ENCODE data around the gene EEF1B2.
"Not testable (repeated sequence)": the region's sequence is repeated elsewhere in the genome, so short reads cannot be mapped to it uniquely, and the experiment has no call there.

EEF1B2 gene

DNA sequence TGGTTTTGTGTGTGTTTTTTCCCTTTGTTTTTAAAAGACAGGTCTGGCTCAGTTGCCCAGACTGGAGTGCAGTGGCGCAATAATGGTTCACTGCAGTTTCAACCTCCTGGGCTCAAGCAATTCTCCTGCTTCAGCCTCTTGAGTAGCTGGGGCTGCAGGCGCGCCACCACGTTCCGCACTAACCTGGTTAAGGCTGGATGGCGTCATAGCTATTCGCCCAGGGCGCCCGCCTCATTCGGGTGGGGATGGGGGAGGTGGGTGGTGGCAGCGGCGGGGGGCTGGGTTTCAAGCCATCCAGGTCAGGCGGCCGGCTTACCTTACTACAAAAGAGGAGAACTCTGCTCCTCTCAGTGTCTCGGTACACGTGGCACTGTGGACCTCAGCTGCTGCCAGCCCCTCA, 42.8 kb downstream of the EEF1B2 start:
- TF ChIP-seq, protein P1, sequence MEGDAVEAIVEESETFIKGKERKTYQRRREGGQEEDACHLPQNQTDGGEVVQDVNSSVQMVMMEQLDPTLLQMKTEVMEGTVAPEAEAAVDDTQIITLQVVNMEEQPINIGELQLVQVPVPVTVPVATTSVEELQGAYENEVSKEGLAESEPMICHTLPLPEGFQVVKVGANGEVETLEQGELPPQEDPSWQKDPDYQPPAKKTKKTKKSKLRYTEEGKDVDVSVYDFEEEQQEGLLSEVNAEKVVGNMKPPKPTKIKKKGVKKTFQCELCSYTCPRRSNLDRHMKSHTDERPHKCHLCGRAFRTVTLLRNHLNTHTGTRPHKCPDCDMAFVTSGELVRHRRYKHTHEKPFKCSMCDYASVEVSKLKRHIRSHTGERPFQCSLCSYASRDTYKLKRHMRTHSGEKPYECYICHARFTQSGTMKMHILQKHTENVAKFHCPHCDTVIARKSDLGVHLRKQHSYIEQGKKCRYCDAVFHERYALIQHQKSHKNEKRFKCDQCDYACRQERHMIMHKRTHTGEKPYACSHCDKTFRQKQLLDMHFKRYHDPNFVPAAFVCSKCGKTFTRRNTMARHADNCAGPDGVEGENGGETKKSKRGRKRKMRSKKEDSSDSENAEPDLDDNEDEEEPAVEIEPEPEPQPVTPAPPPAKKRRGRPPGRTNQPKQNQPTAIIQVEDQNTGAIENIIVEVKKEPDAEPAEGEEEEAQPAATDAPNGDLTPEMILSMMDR (IDR thresholded peaks at IDR 0.05; ENCODE audit: control insufficient read depth, extremely low read depth, insufficient read depth), result no peak
- no peak for DNase-seq (ENCODE audit: low read depth)
- H3K4me3 ChIP-seq (ENCODE audit: low read depth, low read length), result no peak overlapping the region

DNA sequence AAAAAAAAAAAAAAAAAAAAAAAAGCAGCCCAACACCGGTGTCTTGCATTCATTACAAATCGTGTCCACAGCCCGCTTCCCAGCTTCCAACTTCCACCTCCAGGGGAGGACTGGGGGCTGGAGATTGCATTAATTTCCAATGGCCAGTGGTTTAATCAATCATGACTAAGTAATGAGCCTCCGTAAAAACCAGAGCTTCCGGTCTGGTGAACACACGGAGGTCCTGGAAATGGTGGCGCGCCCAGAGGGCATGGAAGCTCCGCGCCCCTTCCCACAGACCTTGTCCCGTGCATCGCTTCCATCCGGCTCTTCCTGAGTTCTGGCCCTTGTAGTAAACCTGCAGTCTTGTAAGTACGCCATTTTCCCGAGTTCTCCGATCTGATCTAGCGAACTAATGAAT, 43.6 kb downstream of the EEF1B2 start:
- TF ChIP-seq, protein P1 (IDR thresholded peaks at IDR 0.05; ENCODE audit: control insufficient read depth, extremely low read depth, insufficient read depth), result no peak
- no peak for DNase-seq (ENCODE audit: low read depth)
- no peak overlapping the region for H3K4me3 ChIP-seq (ENCODE audit: low read depth, low read length)

DNA sequence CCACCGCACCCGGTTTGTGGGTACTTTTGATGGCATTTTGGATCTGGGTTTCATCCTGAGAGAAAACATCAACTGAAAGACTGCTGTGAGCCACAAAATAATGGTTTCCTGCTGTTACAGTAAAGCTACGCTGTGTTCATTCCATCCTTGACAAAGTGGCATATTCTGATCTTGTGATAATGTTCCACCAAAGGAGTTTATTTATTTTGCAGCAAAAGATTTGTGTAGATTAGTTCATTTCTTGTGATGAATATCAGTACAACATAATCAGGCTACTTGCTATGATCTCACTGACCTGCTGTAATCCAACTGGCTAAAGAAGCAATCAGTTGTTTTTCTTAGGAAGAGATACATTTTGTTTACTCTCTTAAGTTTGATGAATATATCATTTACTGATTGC, 45.0 kb downstream of the EEF1B2 start:
- DNase-seq (ENCODE audit: low read depth), result no peak
- H3K4me3 ChIP-seq (ENCODE audit: low read depth, low read length), result no peak overlapping the region
- TF ChIP-seq, protein P1 (IDR thresholded peaks at IDR 0.05; ENCODE audit: control insufficient read depth, extremely low read depth, insufficient read depth), result no peak

DNA sequence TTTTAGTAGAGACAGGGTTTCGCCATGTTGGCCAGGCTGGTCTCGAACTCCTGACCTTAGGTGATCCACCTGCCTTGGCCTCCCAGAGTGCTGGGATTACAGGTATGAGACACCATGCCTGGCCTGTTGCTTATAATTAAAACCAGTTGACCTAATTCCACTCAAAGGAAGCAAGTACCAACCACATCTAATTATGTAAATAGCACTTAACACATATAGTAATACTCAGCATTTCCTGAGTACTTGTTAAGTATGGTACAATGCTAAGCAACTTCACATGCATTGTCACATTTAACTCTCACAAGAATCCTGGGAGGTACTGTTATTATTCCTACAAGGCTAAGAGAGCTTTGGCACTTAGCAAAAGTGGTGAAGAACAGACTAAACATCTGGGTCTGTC, 47.6 kb downstream of the EEF1B2 start:
- not testable (repeated sequence) for H3K4me3 ChIP-seq (ENCODE audit: low read depth, low read length); DNase-seq (ENCODE audit: low read depth)

DNA sequence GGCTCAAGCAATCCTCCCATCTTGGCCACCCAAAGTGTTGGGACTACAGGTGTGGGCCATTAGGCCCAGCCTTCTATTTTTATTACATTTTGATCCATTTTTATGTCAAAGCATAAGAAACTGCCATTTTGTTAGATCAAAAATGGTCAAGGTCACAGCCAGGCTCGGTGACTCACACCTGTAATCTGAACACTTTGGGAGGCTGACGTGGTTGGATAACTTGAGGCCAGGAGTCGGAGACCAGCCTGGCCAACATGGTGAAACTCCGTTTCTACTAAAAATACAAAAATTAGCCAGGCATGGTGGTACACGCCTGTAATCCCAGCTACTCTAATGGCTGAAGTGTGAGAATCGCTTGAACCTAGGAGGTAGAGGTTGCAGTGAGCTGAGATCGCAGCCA, 49.2 kb downstream of the EEF1B2 start:
- TF ChIP-seq, protein P1 (IDR thresholded peaks at IDR 0.05; ENCODE audit: control insufficient read depth, extremely low read depth, insufficient read depth), result no peak
- no peak overlapping the region for H3K4me3 ChIP-seq (ENCODE audit: low read depth, low read length)
- DNase-seq (ENCODE audit: low read depth), result no peak

DNA sequence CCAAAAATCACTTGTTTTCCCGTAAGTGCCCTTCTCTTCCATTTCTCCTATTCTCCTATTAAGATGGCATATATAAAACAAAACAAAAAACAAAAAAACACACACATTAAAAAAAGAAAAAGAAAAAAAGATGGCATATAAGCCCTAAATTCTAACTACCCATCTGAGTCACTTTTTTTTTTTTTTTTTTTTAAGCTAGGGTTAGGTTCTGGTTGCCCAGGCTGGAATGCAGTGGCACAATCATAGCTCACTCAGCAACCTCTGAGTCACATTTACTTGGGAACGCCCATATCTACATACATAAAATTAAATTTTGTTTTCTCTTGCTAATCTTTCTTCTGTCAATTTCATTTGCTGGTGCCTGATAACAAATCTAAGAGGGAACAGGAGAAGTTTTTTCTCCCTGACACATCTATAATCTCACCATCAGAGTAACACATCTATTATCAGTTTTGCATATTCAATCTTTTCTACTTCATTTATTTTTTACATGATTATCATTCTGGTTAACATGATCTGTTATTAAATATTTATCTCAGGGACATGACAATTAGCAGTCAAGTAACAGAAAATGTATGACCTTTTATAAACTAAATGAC, 52.1 kb downstream of the EEF1B2 start:
- no peak for DNase-seq (ENCODE audit: low read depth)
- no peak overlapping the region for H3K4me3 ChIP-seq (ENCODE audit: low read depth, low read length)
- TF ChIP-seq, protein P1 (IDR thresholded peaks at IDR 0.05; ENCODE audit: control insufficient read depth, extremely low read depth, insufficient read depth), result no peak

Measured in LNCaP clone FGC (cell line).